Measurements from ENCODE around the gene TIGAR.

TIGAR gene

GRCh38 chr12:4307593-4308333 is 13.2 kb upstream of the TIGAR start:
- DNase-seq = peak in 10 of 14 donors; percentile 7 to 84 (median 40)

GRCh38 chr12:4308334-4308950 is 12.6 kb upstream of the TIGAR start:
- DNase-seq = no peak

- DNase-seq = no peak
These were observed 9.2 kb upstream of the TIGAR start for GRCh38 chr12:4311776-4312175.

- no peak for DNase-seq
These were observed 8.8 kb upstream of the TIGAR start for GRCh38 chr12:4312251-4312650.

GRCh38 chr12:4320497-4320852 is 538 bp upstream of the TIGAR start:
- DNase-seq = no peak

- DNase-seq = peak in 1 of 14 donors; percentile 3
These were observed 1.7 kb downstream of the TIGAR start for GRCh38 chr12:4322726-4323125.

GRCh38 chr12:4323396-4323795 is 2.4 kb downstream of the TIGAR start:
- no peak for DNase-seq

GRCh38 chr12:4324366-4324765 is 3.4 kb downstream of the TIGAR start:
- no peak for DNase-seq

GRCh38 chr12:4325966-4326365 is 5.0 kb downstream of the TIGAR start:
- DNase-seq = no peak

- DNase-seq = no peak
These were observed 6.3 kb downstream of the TIGAR start for GRCh38 chr12:4327293-4327692.

- no peak for DNase-seq
These were observed 9.2 kb downstream of the TIGAR start for GRCh38 chr12:4330203-4330602.

GRCh38 chr12:4331221-4331620 is 10.2 kb downstream of the TIGAR start:
- DNase-seq = no peak

GRCh38 chr12:4331842-4332241 is 10.8 kb downstream of the TIGAR start:
- DNase-seq = no peak

GRCh38 chr12:4346931-4347330 is 25.9 kb downstream of the TIGAR start:
- DNase-seq = no peak

GRCh38 chr12:4353785-4354208 is 32.8 kb downstream of the TIGAR start:
- no peak for DNase-seq

- DNase-seq = no peak
These were observed 34.4 kb downstream of the TIGAR start for GRCh38 chr12:4355156-4356040.

- peak in 2 of 14 donors; percentile 0 to 1 for DNase-seq
These were observed 35.0 kb downstream of the TIGAR start for GRCh38 chr12:4356041-4356327.

- DNase-seq = no peak
These were observed 45.1 kb downstream of the TIGAR start for GRCh38 chr12:4366090-4366489.

GRCh38 chr12:4369548-4369947 is 48.5 kb downstream of the TIGAR start:
- DNase-seq = no peak

- no peak for DNase-seq
These were observed 49.3 kb downstream of the TIGAR start for GRCh38 chr12:4370265-4370664.

GRCh38 chr12:4372653-4373052 is 51.6 kb downstream of the TIGAR start:
- DNase-seq = no peak

- no peak for DNase-seq
These were observed 54.4 kb downstream of the TIGAR start for GRCh38 chr12:4375449-4375848.

GRCh38 chr12:4378772-4379171 is 57.8 kb downstream of the TIGAR start:
- no peak for DNase-seq

- DNase-seq = no peak
These were observed 58.4 kb downstream of the TIGAR start, which contains the start of gene FGF23 for GRCh38 chr12:4379405-4379804. Gene FGF23, minus strand, starts transcription at chr12:4379712. Its CDS starts 130 bp downstream, at chr12:4379582.

All from C1 segment of cervical spinal cord (tissue), 14 donors.